ENCODE data around the gene PPP1R2C.

- TF ChIP-seq CTCF (conservative IDR thresholded peaks at IDR 0.05; ENCODE audit: low read depth, low read length): no peak
- TF ChIP-seq CEBPB (IDR thresholded peaks at IDR 0.05; ENCODE audit: low read depth, low read length): no peak
- TF ChIP-seq POLR2A (IDR thresholded peaks at IDR 0.05; ENCODE audit: low read depth, low read length): no peak
- TF ChIP-seq SMC3 (IDR thresholded peaks at IDR 0.05; ENCODE audit: low read depth, low read length): no peak
- no peak for TF ChIP-seq RFX5 (IDR thresholded peaks at IDR 0.05; ENCODE audit: low read depth, low read length)
Observed at GRCh38 chrX:42740456-42740855, 37.5 kb downstream of the PPP1R2C start.
